BLaER1 treated with 17β-estradiol and CSF1 and Interleukin-3, amounts not matched to agents 10 nM and 100 nM (cell line): ENCODE data around the gene DACH1.

Source experiments
- H3K27ac ChIP-seq, 11 experiments: shearing (Covaris generic); formaldehyde crosslinking; 2 replicates each; pipeline ENCODE4 v1.8.1; 2022
- H3K27me3 ChIP-seq, 11 experiments: shearing (Covaris generic); formaldehyde crosslinking; 2 replicates each; pipeline ENCODE4 v1.8.1; 2022
- H3K36me3 ChIP-seq, 11 experiments: shearing (Covaris generic); formaldehyde crosslinking; 2 replicates each; pipeline ENCODE4 v1.8.1; 2022
- H3K4me1 ChIP-seq, 10 experiments: shearing (Covaris generic); formaldehyde crosslinking; 2 replicates each; pipeline ENCODE4 v1.8.1; 2022
- H3K4me2 ChIP-seq, 11 experiments: shearing (Covaris generic); formaldehyde crosslinking; 2 replicates each; pipeline ENCODE4 v1.8.1; 2022
- H3K4me3 ChIP-seq, 10 experiments: shearing (Covaris generic); formaldehyde crosslinking; 2 replicates each; pipeline ENCODE4 v1.8.1; 2022
- H3K9ac ChIP-seq, 11 experiments: shearing (Covaris generic); formaldehyde crosslinking; 2 replicates each; pipeline ENCODE4 v1.8.1; 2022
- H3K9me3 ChIP-seq, 11 experiments: shearing (Covaris generic); formaldehyde crosslinking; replicated peaks in 1 of 11; 2 replicates each; pipeline ENCODE4 v1.8.1; 2022
- H4K20me1 ChIP-seq, 11 experiments: shearing (Covaris generic); formaldehyde crosslinking; 2 replicates each; pipeline ENCODE4 v1.8.1; 2022
- Cebpa-rat ChIP-seq, 11 experiments: shearing (Covaris generic); IDR thresholded peaks; 2 replicates each; pipeline ENCODE4 v1.8.1; 2022

The DACH1 gene

GRCh38 chr13:71712988-71713653 is 153.9 kb downstream of the DACH1 start:
- TF ChIP-seq Cebpa-rat (IDR thresholded peaks at IDR 0.05), result no peak
- Histone ChIP-seq H3K4me3 (no peak overlapping the region), H3K9me3 (no peaks in the 10 kb centered on the region), H3K36me3 (no peaks in the 10 kb centered on the region), H4K20me1 (no peaks in the 10 kb centered on the region), H3K4me1 (no peaks in the 10 kb centered on the region), H3K4me2 (no peak overlapping the region), H3K9ac (no peak overlapping the region), H3K27ac (no peak overlapping the region), H3K27me3 (no peaks in the 10 kb centered on the region)

GRCh38 chr13:71704656-71705055 is 162.3 kb downstream of the DACH1 start:
- H3K9ac ChIP-seq, result no peak overlapping the region
- no peak for TF ChIP-seq Cebpa-rat (IDR thresholded peaks at IDR 0.05)
- H3K27ac ChIP-seq, result no peak overlapping the region
- H3K4me3 ChIP-seq, result no peak overlapping the region
- H3K4me1 ChIP-seq, result no peaks in the 10 kb centered on the region
- H4K20me1 ChIP-seq, result no peaks in the 10 kb centered on the region
- H3K4me2 ChIP-seq, result no peak overlapping the region
- H3K27me3 ChIP-seq, result no peaks in the 10 kb centered on the region
- no peaks in the 10 kb centered on the region for H3K9me3 ChIP-seq
- H3K36me3 ChIP-seq, result no peaks in the 10 kb centered on the region

DNA sequence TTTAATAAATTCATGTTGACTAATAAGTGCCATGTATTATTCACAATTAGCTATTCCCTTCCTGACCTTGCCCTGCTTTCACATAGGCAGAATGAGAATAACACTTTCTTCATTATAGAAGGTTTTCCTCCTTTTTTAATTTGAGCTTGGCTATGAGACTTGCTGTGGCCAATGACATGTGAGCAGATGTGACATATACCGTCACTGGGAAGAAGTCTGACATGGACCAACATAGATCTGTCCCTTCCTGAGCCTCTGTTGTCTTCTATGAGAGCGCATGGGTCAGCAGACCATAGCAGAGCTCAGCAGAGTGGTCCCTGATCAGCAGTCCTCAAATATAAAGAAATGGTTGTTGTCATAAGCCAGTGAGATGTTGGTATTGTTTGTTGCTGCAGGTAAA is 163.9 kb downstream of the DACH1 start:
- Histone ChIP-seq H3K4me1 (no peaks in the 10 kb centered on the region), H3K27ac (no peak overlapping the region), H3K36me3 (no peaks in the 10 kb centered on the region), H3K4me3 (no peak overlapping the region), H3K27me3 (no peaks in the 10 kb centered on the region), H3K9ac (no peak overlapping the region), H3K9me3 (no peaks in the 10 kb centered on the region), H3K4me2 (no peak overlapping the region), H4K20me1 (no peaks in the 10 kb centered on the region)
- TF ChIP-seq Cebpa-rat (IDR thresholded peaks at IDR 0.05), result no peak

- H3K4me3 ChIP-seq, result no peak overlapping the region
- H3K4me2 ChIP-seq, result no peak overlapping the region
- no peaks in the 10 kb centered on the region for H3K36me3 ChIP-seq
- H3K27me3 ChIP-seq, result no peaks in the 10 kb centered on the region
- no peaks in the 10 kb centered on the region for H4K20me1 ChIP-seq
- H3K4me1 ChIP-seq, result no peaks in the 10 kb centered on the region
- no peaks in the 10 kb centered on the region for H3K9me3 ChIP-seq
- H3K9ac ChIP-seq, result no peak overlapping the region
- TF ChIP-seq Cebpa-rat (IDR thresholded peaks at IDR 0.05), result no peak
- H3K27ac ChIP-seq, result no peak overlapping the region
Observed at GRCh38 chr13:71702253-71702652, 164.8 kb downstream of the DACH1 start.

- no peaks in the 10 kb centered on the region for H3K36me3 ChIP-seq
- H4K20me1 ChIP-seq, result no peaks in the 10 kb centered on the region
- no peak overlapping the region for H3K9ac ChIP-seq
- no peak overlapping the region for H3K27ac ChIP-seq
- no peak overlapping the region for H3K4me2 ChIP-seq
- no peak for TF ChIP-seq Cebpa-rat (IDR thresholded peaks at IDR 0.05)
- H3K4me1 ChIP-seq, result no peaks in the 10 kb centered on the region
- H3K9me3 ChIP-seq, result no peaks in the 10 kb centered on the region
- H3K27me3 ChIP-seq, result no peaks in the 10 kb centered on the region
- no peak overlapping the region for H3K4me3 ChIP-seq
Observed at GRCh38 chr13:71701741-71702140, 165.3 kb downstream of the DACH1 start.

DNA sequence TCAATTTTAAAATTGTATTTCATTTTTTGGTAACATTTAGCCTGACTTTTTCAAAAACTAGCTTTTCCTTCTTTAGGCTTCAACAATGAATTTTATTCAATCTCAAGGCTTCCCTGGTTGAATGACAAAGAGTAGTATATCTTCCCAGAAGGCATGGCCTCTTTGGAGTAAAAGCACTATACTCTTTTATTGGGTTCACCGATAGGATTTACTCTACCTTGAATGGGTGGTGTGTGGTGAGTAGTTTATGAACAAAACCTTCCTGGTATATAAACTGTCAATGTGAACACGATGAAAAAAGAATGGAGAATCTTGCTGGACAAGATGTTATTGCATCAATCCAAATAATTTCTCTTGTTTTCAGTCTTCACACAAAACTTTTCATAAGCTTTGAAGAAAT is 167.7 kb downstream of the DACH1 start:
- no peaks in the 10 kb centered on the region for H3K27me3 ChIP-seq
- no peaks in the 10 kb centered on the region for H3K36me3 ChIP-seq
- TF ChIP-seq Cebpa-rat (IDR thresholded peaks at IDR 0.05), result no peak
- H3K4me1 ChIP-seq, result no peaks in the 10 kb centered on the region
- no peak overlapping the region for H3K4me3 ChIP-seq
- H4K20me1 ChIP-seq, result no peaks in the 10 kb centered on the region
- H3K9ac ChIP-seq, result no peak overlapping the region
- no peak overlapping the region for H3K27ac ChIP-seq
- no peak overlapping the region for H3K4me2 ChIP-seq
- no peaks in the 10 kb centered on the region for H3K9me3 ChIP-seq

- H3K36me3 ChIP-seq, result no peaks in the 10 kb centered on the region
- no peaks in the 10 kb centered on the region for H3K9me3 ChIP-seq
- H3K27me3 ChIP-seq, result no peaks in the 10 kb centered on the region
- H3K4me2 ChIP-seq, result no peak overlapping the region
- H3K4me1 ChIP-seq, result no peaks in the 10 kb centered on the region
- TF ChIP-seq Cebpa-rat (IDR thresholded peaks at IDR 0.05), result no peak
- H4K20me1 ChIP-seq, result no peaks in the 10 kb centered on the region
- no peak overlapping the region for H3K4me3 ChIP-seq
- no peak overlapping the region for H3K27ac ChIP-seq
- no peak overlapping the region for H3K9ac ChIP-seq
Observed at GRCh38 chr13:71695662-71696061, 171.3 kb downstream of the DACH1 start.

DNA sequence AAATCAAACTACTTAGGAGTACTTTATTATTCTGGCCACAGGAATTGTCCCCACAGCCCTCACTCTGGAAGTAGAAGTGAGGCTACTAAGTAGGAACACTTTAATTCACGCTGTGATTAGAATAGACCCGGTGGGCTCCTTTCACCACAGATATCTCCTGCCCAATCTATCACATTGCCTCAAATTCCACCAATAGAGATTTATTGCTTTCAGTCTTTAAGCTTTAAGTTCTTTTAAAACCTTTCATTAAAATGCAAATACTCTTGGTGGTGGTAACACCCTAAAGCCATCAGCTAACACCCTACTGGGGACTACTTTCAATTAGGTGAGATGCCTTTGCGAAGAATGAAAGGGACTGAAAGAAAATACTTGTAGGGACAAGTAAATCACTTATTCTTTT is 181.9 kb downstream of the DACH1 start:
- Histone ChIP-seq H3K4me1 (0 out of 20 replicates have a peak, but pooled peaks cover 0 to 5% (median 0%) of the 10 kb centered on the region in 10 experiments), H4K20me1 (no peaks in the 10 kb centered on the region), H3K4me2 (no peak overlapping the region), H3K36me3 (no peaks in the 10 kb centered on the region), H3K27me3 (no peaks in the 10 kb centered on the region), H3K9me3 (no peaks in the 10 kb centered on the region), H3K27ac (no peak overlapping the region), H3K9ac (no peak overlapping the region), H3K4me3 (no peak overlapping the region)
- TF ChIP-seq Cebpa-rat (IDR thresholded peaks at IDR 0.05), result no peak

DNA sequence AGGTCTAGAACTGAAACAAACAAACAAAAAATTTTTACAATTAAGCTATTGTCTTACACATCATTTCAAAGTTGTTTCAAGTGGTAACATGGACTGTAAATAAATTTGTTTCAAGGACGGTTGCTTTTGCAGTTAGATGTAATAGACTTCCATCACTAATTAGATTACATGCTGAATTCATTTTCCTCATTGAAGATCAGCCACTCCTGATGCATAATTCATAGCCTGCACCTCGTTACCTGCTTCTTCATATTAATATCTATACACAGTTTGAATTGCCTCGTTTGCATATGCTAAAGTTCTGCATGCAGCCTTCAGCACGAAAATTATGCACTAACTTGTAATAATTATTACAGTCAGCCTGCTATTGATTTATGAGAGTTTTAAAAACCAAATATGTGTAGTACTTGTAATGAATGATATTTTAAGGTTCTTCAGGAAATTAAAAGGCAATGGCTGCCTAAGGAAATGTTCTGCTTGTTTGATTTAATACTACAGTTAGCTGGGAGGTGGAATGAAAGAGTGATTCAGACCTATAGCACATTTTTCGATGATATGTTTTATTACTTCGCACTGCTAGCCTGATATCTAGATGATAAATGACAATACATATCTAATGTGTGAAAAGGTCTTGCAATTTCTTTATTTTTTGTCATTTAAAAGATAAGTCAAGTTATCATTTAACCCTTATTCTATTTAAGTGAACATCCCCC is 184.9 kb downstream of the DACH1 start:
- Histone ChIP-seq H3K4me2 (no peak overlapping the region), H3K27me3 (no peaks in the 10 kb centered on the region), H3K9ac (no peak overlapping the region), H3K36me3 (no peaks in the 10 kb centered on the region), H3K4me3 (no peak overlapping the region), H3K9me3 (no peaks in the 10 kb centered on the region), H4K20me1 (no peaks in the 10 kb centered on the region), H3K27ac (no peak overlapping the region), H3K4me1 (0 out of 20 replicates have a peak, but pooled peaks cover 0 to 5% (median 0%) of the 10 kb centered on the region in 10 experiments)
- TF ChIP-seq Cebpa-rat (IDR thresholded peaks at IDR 0.05), result no peak

- Histone ChIP-seq H3K27ac (no peak overlapping the region), H3K36me3 (no peaks in the 10 kb centered on the region), H4K20me1 (no peaks in the 10 kb centered on the region), H3K4me1 (no peaks in the 10 kb centered on the region), H3K9ac (no peak overlapping the region), H3K4me3 (no peak overlapping the region), H3K4me2 (no peak overlapping the region), H3K27me3 (no peaks in the 10 kb centered on the region), H3K9me3 (0 out of 22 replicates have a peak, but pooled peaks cover 0 to 4% (median 0%) of the 10 kb centered on the region in 11 experiments)
- no peak for TF ChIP-seq Cebpa-rat (IDR thresholded peaks at IDR 0.05)
Observed at GRCh38 chr13:71677124-71677523, 189.9 kb downstream of the DACH1 start.
